HepG2 (cell line): ENCODE results near the gene KIRREL2. TPM values are rescaled to one million over a fixed set of nuclear protein-coding genes. Genes with fewer than 3 reads are reported as not detected.
A peak's percentile ranks its signal among the peaks of the same experiment; 100 is the strongest.

ENCODE experiments used
- ATF7 ChIP-seq, 2 experiments: fragments of 450-650 bp in 1 of 2; sonication (generic) in 1 of 2; formaldehyde crosslinking in 1 of 2; IDR thresholded peaks; 2 replicates each; pipeline versions ENCODE4 v1.4.0 to v1.6.1; 2016 to 2020; ENCODE audit warnings: antibody characterized with exemption in 1 of 2, mild to moderate bottlenecking in 1 of 2, missing genetic modification reagents in 1 of 2
- ETV6 ChIP-seq: sonication (generic); formaldehyde crosslinking; conservative IDR thresholded peaks from 2 replicates; pipeline ENCODE4 v1.4.0; 2020; ENCODE audit warnings: missing genetic modification reagents
- FLYWCH1 ChIP-seq: sonication (generic); formaldehyde crosslinking; IDR thresholded peaks from 2 replicates; pipeline ENCODE4 v1.8.1; 2023; ENCODE audit warnings: mild to moderate bottlenecking, missing genetic modification reagents
- GTF2F1 ChIP-seq: fragments of 150-350 bp; IDR thresholded peaks from 2 replicates; pipeline ENCODE4 v1.6.1; 2014; ENCODE audit warnings: low read length
- HNF4G ChIP-seq, 2 experiments: sonication (generic) in 1 of 2; formaldehyde crosslinking in 1 of 2; IDR thresholded peaks; 2 replicates each; pipeline versions ENCODE4 v1.4.0 to v1.6.1; 2011 to 2020; ENCODE audit warnings: borderline replicate concordance in 2 of 2, low read depth in 2 of 2, mild to moderate bottlenecking in 2 of 2, low read length in 1 of 2, missing genetic modification reagents in 1 of 2, moderate library complexity in 1 of 2
- KMT2B ChIP-seq: IDR thresholded peaks from 2 replicates; pipeline ENCODE4 v1.6.1; 2016; ENCODE audit warnings: missing genetic modification reagents, missing compliant biosample characterization
- MIXL1 ChIP-seq: IDR thresholded peaks from 2 replicates; pipeline ENCODE4 v1.6.1; 2016
- NFATC3 ChIP-seq: sonication (generic); formaldehyde crosslinking; IDR thresholded peaks from 2 replicates; pipeline ENCODE4 v1.5.1; 2020; ENCODE audit warnings: mild to moderate bottlenecking, missing genetic modification reagents
- NR2F2 ChIP-seq: IDR thresholded peaks from 2 replicates; pipeline ENCODE4 v1.6.1; 2012; ENCODE audit warnings: low read depth, inconsistent platforms, borderline replicate concordance
- SIN3A ChIP-seq: IDR thresholded peaks from 2 replicates; pipeline ENCODE4 v1.6.1; 2011; ENCODE audit warnings: low read depth, mild to moderate bottlenecking, control low read depth, low read length, borderline replicate concordance
- TBP ChIP-seq: sonication (generic); formaldehyde crosslinking; IDR thresholded peaks from 2 replicates; pipeline ENCODE4 v1.5.0; 2020; ENCODE audit warnings: missing genetic modification reagents
- TEAD3 ChIP-seq: optimal IDR thresholded peaks from 2 replicates; pipeline ENCODE3; 2016; ENCODE audit warnings: borderline replicate concordance
- ZNF3 ChIP-seq: IDR thresholded peaks from 2 replicates; pipeline ENCODE4 v1.7.0; 2017; ENCODE audit warnings: inconsistent platforms
- ZNF30 ChIP-seq: sonication (generic); formaldehyde crosslinking; IDR thresholded peaks from 2 replicates; pipeline ENCODE4 v1.5.0; 2020; ENCODE audit warnings: mild to moderate bottlenecking, missing genetic modification reagents
- ZNF350 ChIP-seq: sonication (generic); formaldehyde crosslinking; IDR thresholded peaks from 2 replicates; pipeline ENCODE4 v1.4.0; 2020; ENCODE audit warnings: mild to moderate bottlenecking, low read depth, missing genetic modification reagents, borderline replicate concordance
- ZNF558 ChIP-seq: sonication (generic); formaldehyde crosslinking; IDR thresholded peaks from 2 replicates; pipeline ENCODE4 v1.9.0; 2022; ENCODE audit warnings: mild to moderate bottlenecking, missing genetic modification reagents, borderline replicate concordance
- ZNF607 ChIP-seq: sonication (generic); formaldehyde crosslinking; IDR thresholded peaks from 2 replicates; pipeline ENCODE4 v1.5.1; 2020; ENCODE audit warnings: missing genetic modification reagents, mild to moderate bottlenecking, borderline replicate concordance
- ZNF768 ChIP-seq: sonication (generic); formaldehyde crosslinking; IDR thresholded peaks from 2 replicates; pipeline ENCODE4 v1.4.0; 2020; ENCODE audit warnings: missing genetic modification reagents
- ZNF772 ChIP-seq: sonication (generic); formaldehyde crosslinking; IDR thresholded peaks from 2 replicates; pipeline ENCODE4 v1.5.0; 2020; ENCODE audit warnings: mild to moderate bottlenecking, missing genetic modification reagents
- polyA plus RNA-seq, 8 experiments: library from polyadenylated mRNA; depleted of rRNA in 3 of 8; stranded (reverse) in 7 of 8; unstranded in 1 of 8; fragments of >200 nt; fragmentation: Illumina TruSeq in 4 of 8; extraction: Trizol in 4 of 8; gene quantifications; 2 replicates each; pipeline versions ENCODE4 v1.2.1 to v1.2.3, GENCODE V29; 2011 to 2016; ENCODE audit warnings: low read depth in 4 of 8, missing spikeins in 1 of 8, mixed read lengths in 1 of 8; ENCODE audit not compliant: insufficient read depth in 1 of 8
- total RNA-seq, 5 experiments: library from RNA; depleted of rRNA; stranded (reverse); fragments of >200 nt; fragmentation: Illumina TruSeq; extraction: Trizol; gene quantifications; 2 replicates each; pipeline ENCODE4 v1.2.3, GENCODE V29; 2016; ENCODE audit warnings: low read depth in 1 of 5
- TF ChIP-seq, protein P1 (sequence below): sonication (generic); formaldehyde crosslinking; IDR thresholded peaks from 2 replicates; pipeline ENCODE4 v1.4.0; 2020; ENCODE audit warnings: missing genetic modification reagents
- TF ChIP-seq, protein P2 (sequence below): sonication (generic); formaldehyde crosslinking; IDR thresholded peaks from 2 replicates; pipeline ENCODE4 v1.4.0; 2020; ENCODE audit warnings: missing genetic modification reagents
- TF ChIP-seq, protein P3 (sequence below): sonication (generic); formaldehyde crosslinking; IDR thresholded peaks from 2 replicates; pipeline ENCODE4 v1.4.0; 2020; ENCODE audit warnings: missing genetic modification reagents, mild to moderate bottlenecking, borderline replicate concordance

The KIRREL2 gene
- total and polyA plus RNA-seq, 2 of the 13 experiments (the other 11 are each of a cell fraction or from before 2014, with no cell fraction given): 0.18 to 2.4 TPM

DNA sequence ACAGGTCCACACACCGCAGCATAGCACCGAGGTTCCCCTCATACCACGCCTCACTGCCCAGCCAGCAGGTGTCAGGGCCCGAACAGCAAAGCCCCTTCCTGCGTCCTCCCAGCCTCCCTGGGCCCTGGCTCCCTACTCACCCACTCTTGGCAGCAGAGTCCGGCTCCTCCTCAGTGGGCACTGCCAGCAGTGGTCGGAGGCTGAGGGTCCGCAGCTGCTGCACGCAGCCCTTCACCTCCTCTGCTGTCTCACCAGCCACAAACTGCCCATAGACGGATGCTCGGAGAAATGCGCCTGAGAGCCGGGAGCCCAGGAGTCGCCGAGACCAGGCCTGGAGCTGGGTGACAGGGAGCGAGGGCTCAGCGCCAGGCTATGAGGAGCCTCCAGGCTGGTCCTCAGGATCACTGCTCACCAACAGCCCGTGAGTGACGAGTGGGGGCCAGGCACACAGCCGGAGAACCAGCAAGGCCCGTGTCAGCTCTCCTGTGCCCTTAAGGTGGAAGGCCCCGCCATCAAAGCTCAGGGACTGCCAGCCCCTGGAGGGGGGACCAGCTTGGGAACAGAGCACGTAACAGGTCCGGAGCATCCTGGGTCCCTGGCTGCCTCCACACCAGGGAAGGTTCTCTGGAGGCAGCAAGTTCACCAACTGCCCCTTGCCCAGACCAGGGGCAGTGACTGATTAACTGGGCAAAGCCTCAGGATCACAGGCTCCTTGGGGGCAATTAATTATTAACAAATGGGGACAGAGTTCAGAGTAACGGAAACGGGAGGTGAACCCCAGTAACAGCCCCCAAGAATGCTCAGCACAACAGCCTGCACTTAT lies 44.3 kb upstream of the KIRREL2 start, which contains the start of gene PRODH2 (continued):
- TF ChIP-seq, protein P1, sequence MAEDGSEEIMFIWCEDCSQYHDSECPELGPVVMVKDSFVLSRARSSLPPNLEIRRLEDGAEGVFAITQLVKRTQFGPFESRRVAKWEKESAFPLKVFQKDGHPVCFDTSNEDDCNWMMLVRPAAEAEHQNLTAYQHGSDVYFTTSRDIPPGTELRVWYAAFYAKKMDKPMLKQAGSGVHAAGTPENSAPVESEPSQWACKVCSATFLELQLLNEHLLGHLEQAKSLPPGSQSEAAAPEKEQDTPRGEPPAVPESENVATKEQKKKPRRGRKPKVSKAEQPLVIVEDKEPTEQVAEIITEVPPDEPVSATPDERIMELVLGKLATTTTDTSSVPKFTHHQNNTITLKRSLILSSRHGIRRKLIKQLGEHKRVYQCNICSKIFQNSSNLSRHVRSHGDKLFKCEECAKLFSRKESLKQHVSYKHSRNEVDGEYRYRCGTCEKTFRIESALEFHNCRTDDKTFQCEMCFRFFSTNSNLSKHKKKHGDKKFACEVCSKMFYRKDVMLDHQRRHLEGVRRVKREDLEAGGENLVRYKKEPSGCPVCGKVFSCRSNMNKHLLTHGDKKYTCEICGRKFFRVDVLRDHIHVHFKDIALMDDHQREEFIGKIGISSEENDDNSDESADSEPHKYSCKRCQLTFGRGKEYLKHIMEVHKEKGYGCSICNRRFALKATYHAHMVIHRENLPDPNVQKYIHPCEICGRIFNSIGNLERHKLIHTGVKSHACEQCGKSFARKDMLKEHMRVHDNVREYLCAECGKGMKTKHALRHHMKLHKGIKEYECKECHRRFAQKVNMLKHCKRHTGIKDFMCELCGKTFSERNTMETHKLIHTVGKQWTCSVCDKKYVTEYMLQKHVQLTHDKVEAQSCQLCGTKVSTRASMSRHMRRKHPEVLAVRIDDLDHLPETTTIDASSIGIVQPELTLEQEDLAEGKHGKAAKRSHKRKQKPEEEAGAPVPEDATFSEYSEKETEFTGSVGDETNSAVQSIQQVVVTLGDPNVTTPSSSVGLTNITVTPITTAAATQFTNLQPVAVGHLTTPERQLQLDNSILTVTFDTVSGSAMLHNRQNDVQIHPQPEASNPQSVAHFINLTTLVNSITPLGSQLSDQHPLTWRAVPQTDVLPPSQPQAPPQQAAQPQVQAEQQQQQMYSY (CRISPR knock-in tag): no peak
- TF ChIP-seq, protein P2, sequence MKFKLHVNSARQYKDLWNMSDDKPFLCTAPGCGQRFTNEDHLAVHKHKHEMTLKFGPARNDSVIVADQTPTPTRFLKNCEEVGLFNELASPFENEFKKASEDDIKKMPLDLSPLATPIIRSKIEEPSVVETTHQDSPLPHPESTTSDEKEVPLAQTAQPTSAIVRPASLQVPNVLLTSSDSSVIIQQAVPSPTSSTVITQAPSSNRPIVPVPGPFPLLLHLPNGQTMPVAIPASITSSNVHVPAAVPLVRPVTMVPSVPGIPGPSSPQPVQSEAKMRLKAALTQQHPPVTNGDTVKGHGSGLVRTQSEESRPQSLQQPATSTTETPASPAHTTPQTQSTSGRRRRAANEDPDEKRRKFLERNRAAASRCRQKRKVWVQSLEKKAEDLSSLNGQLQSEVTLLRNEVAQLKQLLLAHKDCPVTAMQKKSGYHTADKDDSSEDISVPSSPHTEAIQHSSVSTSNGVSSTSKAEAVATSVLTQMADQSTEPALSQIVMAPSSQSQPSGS (CRISPR knock-in tag): peak; percentile 34; the same call in 1 of the 2 replicates
- TF ChIP-seq MIXL1 (CRISPR knock-in tag) (peak; percentile 96), ZNF3 (peak; percentile 79; the same call in 1 of the 2 replicates), NR2F2 (peak; percentile 75; the same call in 1 of the 2 replicates), TEAD3 (CRISPR knock-in tag) (peak; percentile 52), ZNF607 (no peak; the same call in 1 of the 2 replicates), ZNF768 (no peak), NFATC3 (CRISPR knock-in tag) (no peak), ZNF350 (CRISPR knock-in tag) (0 out of 2 replicates have a peak, but pooled peaks have one; percentile 18), KMT2B (CRISPR knock-in tag) (peak; percentile 16; the same call in 1 of the 2 replicates), SIN3A (peak; percentile 62; the same call in 1 of the 2 replicates), ATF7 (IDR thresholded peaks at IDR 0.05) (no peak), ATF7 (CRISPR knock-in tag; IDR thresholded peaks at IDR 0.05) (peak; percentile 42; the same call in 1 of the 2 replicates), GTF2F1 (no peak), ETV6 (CRISPR knock-in tag) (no peak; the same call in 1 of the 2 replicates), FLYWCH1 (CRISPR knock-in tag) (no peak), ZNF772 (CRISPR knock-in tag) (peak; percentile 41; the same call in 1 of the 2 replicates), HNF4G (IDR thresholded peaks at IDR 0.05; ENCODE audit: borderline replicate concordance, low read depth, low read length) (peak; percentile 69), HNF4G (CRISPR knock-in tag; IDR thresholded peaks at IDR 0.05; ENCODE audit: borderline replicate concordance, low read depth) (no peak; the same call in 1 of the 2 replicates), ZNF558 (CRISPR knock-in tag) (peak; percentile 74; the same call in 1 of the 2 replicates), TBP (CRISPR knock-in tag) (no peak), ZNF30 (CRISPR knock-in tag) (no peak)
- TF ChIP-seq, protein P3, sequence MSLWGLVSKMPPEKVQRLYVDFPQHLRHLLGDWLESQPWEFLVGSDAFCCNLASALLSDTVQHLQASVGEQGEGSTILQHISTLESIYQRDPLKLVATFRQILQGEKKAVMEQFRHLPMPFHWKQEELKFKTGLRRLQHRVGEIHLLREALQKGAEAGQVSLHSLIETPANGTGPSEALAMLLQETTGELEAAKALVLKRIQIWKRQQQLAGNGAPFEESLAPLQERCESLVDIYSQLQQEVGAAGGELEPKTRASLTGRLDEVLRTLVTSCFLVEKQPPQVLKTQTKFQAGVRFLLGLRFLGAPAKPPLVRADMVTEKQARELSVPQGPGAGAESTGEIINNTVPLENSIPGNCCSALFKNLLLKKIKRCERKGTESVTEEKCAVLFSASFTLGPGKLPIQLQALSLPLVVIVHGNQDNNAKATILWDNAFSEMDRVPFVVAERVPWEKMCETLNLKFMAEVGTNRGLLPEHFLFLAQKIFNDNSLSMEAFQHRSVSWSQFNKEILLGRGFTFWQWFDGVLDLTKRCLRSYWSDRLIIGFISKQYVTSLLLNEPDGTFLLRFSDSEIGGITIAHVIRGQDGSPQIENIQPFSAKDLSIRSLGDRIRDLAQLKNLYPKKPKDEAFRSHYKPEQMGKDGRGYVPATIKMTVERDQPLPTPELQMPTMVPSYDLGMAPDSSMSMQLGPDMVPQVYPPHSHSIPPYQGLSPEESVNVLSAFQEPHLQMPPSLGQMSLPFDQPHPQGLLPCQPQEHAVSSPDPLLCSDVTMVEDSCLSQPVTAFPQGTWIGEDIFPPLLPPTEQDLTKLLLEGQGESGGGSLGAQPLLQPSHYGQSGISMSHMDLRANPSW: no peak; the same call in 1 of the 2 replicates
